Measurements from ENCODE around the gene ENTREP3. TPM values are rescaled to one million over a fixed set of nuclear protein-coding genes. Genes with fewer than 3 reads are reported as not detected.

The ENTREP3 gene
- total RNA-seq, 4 donors from 2014 or later = 9.0 to 21.9 (median 15.7) TPM

DNA sequence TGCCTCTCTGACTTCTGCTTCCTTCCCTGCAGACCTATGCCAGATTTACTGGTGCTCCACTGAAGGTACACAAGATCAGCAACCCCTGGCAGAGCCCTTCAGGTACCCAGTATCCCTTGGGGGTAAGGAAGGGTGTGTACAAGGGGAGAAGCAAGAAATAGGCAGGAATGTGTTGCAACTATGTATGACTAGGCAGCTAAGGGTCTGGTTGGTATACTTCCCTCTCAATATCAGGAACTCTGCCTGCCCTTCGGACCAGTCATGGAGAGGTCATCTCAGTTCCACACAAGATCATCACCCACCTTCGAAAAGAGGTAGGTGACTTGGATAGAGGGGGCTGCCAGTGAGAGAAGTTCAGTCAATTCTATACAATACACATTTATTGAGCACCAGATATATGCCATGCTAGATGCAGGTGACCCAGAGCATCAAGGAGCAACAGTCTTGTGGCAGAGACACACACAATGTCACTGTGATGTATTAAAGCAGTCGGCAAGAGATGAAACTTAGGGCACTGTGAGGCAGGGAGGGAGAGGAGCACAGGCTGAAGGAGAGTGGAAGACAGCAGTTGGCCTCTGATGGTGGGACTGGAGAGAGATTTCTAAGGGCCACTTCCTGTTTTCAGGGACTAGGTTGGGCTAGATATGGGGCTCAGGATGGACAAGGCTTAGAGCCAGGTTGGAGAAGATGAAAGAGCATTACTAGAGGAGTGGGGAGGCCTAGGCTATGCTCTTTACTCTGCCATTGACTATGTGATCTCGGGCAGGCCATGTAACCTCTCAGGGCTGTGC, 44.8 kb downstream of the ENTREP3 start:
- TF ChIP-seq POLR2A (IDR thresholded peaks at IDR 0.05) (no peak), EP300 (IDR thresholded peaks at IDR 0.05; ENCODE audit: low read depth) (no peak), POLR2AphosphoS5 (IDR thresholded peaks at IDR 0.05) (no peak)
- TF ChIP-seq, protein P1, sequence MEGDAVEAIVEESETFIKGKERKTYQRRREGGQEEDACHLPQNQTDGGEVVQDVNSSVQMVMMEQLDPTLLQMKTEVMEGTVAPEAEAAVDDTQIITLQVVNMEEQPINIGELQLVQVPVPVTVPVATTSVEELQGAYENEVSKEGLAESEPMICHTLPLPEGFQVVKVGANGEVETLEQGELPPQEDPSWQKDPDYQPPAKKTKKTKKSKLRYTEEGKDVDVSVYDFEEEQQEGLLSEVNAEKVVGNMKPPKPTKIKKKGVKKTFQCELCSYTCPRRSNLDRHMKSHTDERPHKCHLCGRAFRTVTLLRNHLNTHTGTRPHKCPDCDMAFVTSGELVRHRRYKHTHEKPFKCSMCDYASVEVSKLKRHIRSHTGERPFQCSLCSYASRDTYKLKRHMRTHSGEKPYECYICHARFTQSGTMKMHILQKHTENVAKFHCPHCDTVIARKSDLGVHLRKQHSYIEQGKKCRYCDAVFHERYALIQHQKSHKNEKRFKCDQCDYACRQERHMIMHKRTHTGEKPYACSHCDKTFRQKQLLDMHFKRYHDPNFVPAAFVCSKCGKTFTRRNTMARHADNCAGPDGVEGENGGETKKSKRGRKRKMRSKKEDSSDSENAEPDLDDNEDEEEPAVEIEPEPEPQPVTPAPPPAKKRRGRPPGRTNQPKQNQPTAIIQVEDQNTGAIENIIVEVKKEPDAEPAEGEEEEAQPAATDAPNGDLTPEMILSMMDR (IDR thresholded peaks at IDR 0.05) = no peak
- DNase-seq = no peak
- in situ Hi-C loops (cut with MboI; ENCODE audit: low pct_ligation_motif_present in 1 of 4, low pct_unique_long_range_greater_than_20kb in 1 of 4, low sequenced_read_pairs in 3 of 4) = no loop called here
- H3K4me1 ChIP-seq = peaks cover 24 to 29% (median 26%) of the 10 kb centered on the region in 4 donors
- H3K36me3 ChIP-seq = no peaks in the 10 kb centered on the region
- H3K27ac ChIP-seq = no peak overlapping the region
- 80 to 94% methylated on average over 3 to 4 of the region's 4 CpGs for WGBS, 2 donors (ENCODE audit: low coverage in 1 of 2)
- intact Hi-C loops (cut with DNase I; ENCODE audit: low total_unique reads) = no loop called here
- H3K9me3 ChIP-seq = no peaks in the 10 kb centered on the region
- H3K4me3 ChIP-seq = no peak overlapping the region
- H3K27me3 ChIP-seq = no peaks in the 10 kb centered on the region

DNA sequence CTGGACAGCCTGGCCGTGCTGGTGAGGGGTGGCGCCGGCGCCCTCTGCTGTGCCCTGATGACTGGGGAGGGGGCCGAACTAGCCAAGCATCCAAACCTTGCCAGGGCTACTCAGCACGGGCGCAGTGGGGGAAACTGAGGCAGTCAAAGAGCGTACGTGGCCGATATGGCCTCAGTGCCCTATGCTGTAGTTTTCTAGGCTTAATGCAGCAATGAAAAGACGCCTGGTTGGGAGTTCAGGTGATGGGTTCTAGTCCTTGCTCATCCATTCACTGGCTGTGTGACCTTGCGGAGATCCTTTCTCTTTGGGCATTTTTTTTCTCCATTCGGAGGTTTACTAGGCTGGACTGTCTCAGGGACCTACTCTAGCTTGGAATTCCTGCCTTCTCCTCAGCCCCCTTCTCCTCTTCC, 46.0 kb downstream of the ENTREP3 start:
- peak overlapping the region; percentile 71 to 92 (median 84) for H3K4me3 ChIP-seq
- H3K27ac ChIP-seq = peak overlapping the region; percentile 96 to 99 (median 98)
- WGBS, 2 donors (ENCODE audit: low coverage in 1 of 2) = 0 to 5% methylated on average over 1 to 13 of the region's 13 CpGs
- no peaks in the 10 kb centered on the region for H3K27me3 ChIP-seq
- H3K9me3 ChIP-seq = no peaks in the 10 kb centered on the region
- TF ChIP-seq, protein P1 (IDR thresholded peaks at IDR 0.05) = no peak
- TF ChIP-seq POLR2AphosphoS5 (IDR thresholded peaks at IDR 0.05) (no peak), POLR2A (IDR thresholded peaks at IDR 0.05) (no peak), EP300 (IDR thresholded peaks at IDR 0.05; ENCODE audit: low read depth) (no peak)
- intact Hi-C loops (cut with DNase I; ENCODE audit: low total_unique reads) (loop anchor here (2.0 kb wide), 1 partner anchor 17 kb away; no protein-coding TSS in a partner anchor), in situ Hi-C loops (cut with MboI; ENCODE audit: low pct_ligation_motif_present in 1 of 4, low pct_unique_long_range_greater_than_20kb in 1 of 4, low sequenced_read_pairs in 3 of 4) (no loop called here)
- H3K36me3 ChIP-seq = no peaks in the 10 kb centered on the region
- H3K4me1 ChIP-seq = peaks cover 24 to 29% (median 26%) of the 10 kb centered on the region in 4 donors
- no peak for DNase-seq

DNA sequence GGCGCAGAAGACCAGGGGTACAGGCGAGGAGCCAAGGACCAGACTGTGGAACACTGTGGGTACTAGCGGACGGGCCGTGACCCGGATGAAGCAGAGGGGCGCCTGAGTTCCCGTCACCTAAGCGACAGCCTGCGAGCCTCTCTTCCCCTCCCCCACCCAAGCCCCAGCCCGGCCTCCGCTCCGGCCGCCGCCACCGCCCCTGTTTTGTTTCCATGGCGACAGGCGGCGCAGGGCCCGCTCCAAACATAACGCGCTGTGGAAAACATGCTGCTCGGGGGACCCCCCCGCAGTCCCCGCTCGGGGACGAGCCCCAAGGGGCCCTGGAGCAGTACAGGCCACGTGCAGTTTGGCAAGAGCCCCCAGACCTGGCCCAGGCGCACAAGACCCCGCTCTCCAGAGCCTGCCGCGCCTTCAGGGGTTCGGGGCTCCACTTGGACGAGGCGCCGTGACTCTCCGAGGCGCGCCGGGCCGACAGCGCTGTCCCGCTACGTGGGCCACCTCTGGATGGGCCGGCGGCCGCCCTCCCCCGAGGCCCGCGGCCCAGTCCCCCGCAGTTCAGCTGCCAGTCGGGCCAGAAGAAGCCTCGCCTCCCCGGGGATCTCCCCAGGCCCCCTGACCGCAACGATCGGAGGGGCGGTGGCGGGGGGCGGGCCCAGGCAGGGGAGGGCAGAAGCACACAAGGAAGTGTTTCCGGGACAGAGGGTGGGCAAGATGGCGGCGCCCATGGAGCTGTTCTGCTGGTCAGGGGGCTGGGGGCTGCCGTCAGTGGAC, 46.6 kb downstream of the ENTREP3 start, which contains the start of gene MTX1:
TSS of gene MTX1 (plus strand) at position 155 of the 771 bp plus-strand sequence. CDS start at position 265, 110 bp downstream.
- Histone ChIP-seq H3K36me3 (no peaks in the 10 kb centered on the region), H3K4me3 (peak within 1 kb of the TSS; percentile 71 to 92 (median 84)), H3K4me1 (peaks cover 24 to 29% (median 26%) of the 10 kb centered on the region in 4 donors), H3K27ac (peak within 1 kb of the TSS; percentile 96 to 99 (median 98)), H3K9me3 (no peaks in the 10 kb centered on the region), H3K27me3 (no peaks in the 10 kb centered on the region)
- DNase-seq = peak; percentile 89
- in situ Hi-C loops (cut with MboI; ENCODE audit: low pct_ligation_motif_present in 1 of 4, low pct_unique_long_range_greater_than_20kb in 1 of 4, low sequenced_read_pairs in 3 of 4) (no loop called here), intact Hi-C loops (cut with DNase I; ENCODE audit: low total_unique reads) (loop anchor here (2.0 kb wide), 1 partner anchor 18 kb away; no protein-coding TSS in a partner anchor)
- peak; percentile 29 to 74 (median 62) for TF ChIP-seq POLR2AphosphoS5 (IDR thresholded peaks at IDR 0.05)
- TF ChIP-seq, protein P1 (IDR thresholded peaks at IDR 0.05) = no peak
- TF ChIP-seq POLR2A (IDR thresholded peaks at IDR 0.05) = peak; percentile 66
- TF ChIP-seq EP300 (IDR thresholded peaks at IDR 0.05; ENCODE audit: low read depth) = peak; percentile 45
- WGBS, 2 donors (ENCODE audit: low coverage in 1 of 2) = 0% methylated on average over 48 of the region's 64 CpGs; no CpG with 5 or more reads in 1 of the 2 donors
